HepG2 (cell line): ENCODE measurements around the gene TOR1AIP1. TPM values are rescaled to one million over a fixed set of nuclear protein-coding genes. Genes with fewer than 3 reads are reported as not detected.
A peak's percentile ranks its signal among the peaks of the same experiment; 100 is the strongest.

Experiments used
- AGO2 ChIP-seq: fragments of 200-400 bp; formaldehyde crosslinking; optimal IDR thresholded peaks from 2 replicates; pipeline ENCODE3; 2017; ENCODE audit warnings: mild to moderate bottlenecking, low read depth, low read length, moderate library complexity
- BRCA1 ChIP-seq: sonication (generic); formaldehyde crosslinking; IDR thresholded peaks from 2 replicates; pipeline ENCODE4 v1.4.0; 2020; ENCODE audit warnings: missing genetic modification reagents
- CHD4 ChIP-seq: fragments of 200-600 bp; sonication (generic); IDR thresholded peaks from 2 replicates; pipeline ENCODE4 v1.7.0; 2017; ENCODE audit warnings: mild to moderate bottlenecking, low read length, borderline replicate concordance
- EED ChIP-seq: sonication (generic); formaldehyde crosslinking; IDR thresholded peaks from 2 replicates; pipeline ENCODE4 v1.5.0; 2020; ENCODE audit warnings: mild to moderate bottlenecking, missing genetic modification reagents
- HNRNPLL ChIP-seq: fragments of 200-400 bp; formaldehyde crosslinking; IDR thresholded peaks from 2 replicates; pipeline ENCODE4 v1.6.1; 2017; ENCODE audit warnings: mild to moderate bottlenecking, low read depth, low read length; ENCODE audit not compliant: poor library complexity, severe bottlenecking
- KLF13 ChIP-seq: sonication (generic); formaldehyde crosslinking; IDR thresholded peaks from 2 replicates; pipeline ENCODE4 v1.4.0; 2020; ENCODE audit warnings: mild to moderate bottlenecking, missing genetic modification reagents
- MBNL3 ChIP-seq: fragments of 250-450 bp; sonication (Bioruptor Pico); conservative IDR thresholded peaks from 2 replicates; pipeline ENCODE4 v1.8.0; 2022; ENCODE audit warnings: mild to moderate bottlenecking, inconsistent platforms
- MTF1 ChIP-seq: sonication (generic); formaldehyde crosslinking; IDR thresholded peaks from 2 replicates; pipeline ENCODE4 v1.5.0; 2020; ENCODE audit warnings: missing genetic modification reagents
- MXI1 ChIP-seq: IDR thresholded peaks from 3 replicates; pipeline ENCODE4 v1.6.1; 2012; ENCODE audit warnings: low read depth, low read length, inconsistent platforms, borderline replicate concordance
- NCOA2 ChIP-seq: sonication (generic); formaldehyde crosslinking; IDR thresholded peaks from 2 replicates; pipeline ENCODE4 v1.8.0; 2022; ENCODE audit warnings: inconsistent platforms
- TBL1XR1 ChIP-seq: fragments of 150-350 bp; IDR thresholded peaks from 2 replicates; pipeline ENCODE4 v1.6.1; 2014; ENCODE audit warnings: borderline replicate concordance, low read length; ENCODE audit not compliant: partially characterized antibody
- TEAD2 ChIP-seq: sonication (generic); formaldehyde crosslinking; IDR thresholded peaks from 2 replicates; pipeline ENCODE4 v1.9.0; 2021; ENCODE audit warnings: missing genetic modification reagents
- TRAFD1 ChIP-seq: sonication (generic); formaldehyde crosslinking; IDR thresholded peaks from 2 replicates; pipeline ENCODE4 v1.5.1; 2020; ENCODE audit warnings: missing genetic modification reagents, mild to moderate bottlenecking, borderline replicate concordance
- ZBTB44 ChIP-seq: sonication (generic); formaldehyde crosslinking; IDR thresholded peaks from 2 replicates; pipeline ENCODE4 v1.4.0; 2020; ENCODE audit warnings: missing genetic modification reagents
- ZFP90 ChIP-seq: sonication (generic); formaldehyde crosslinking; IDR thresholded peaks from 2 replicates; pipeline ENCODE4 v1.8.0; 2022; ENCODE audit warnings: missing genetic modification reagents, mild to moderate bottlenecking, inconsistent platforms, borderline replicate concordance
- ZFP91 ChIP-seq: sonication (generic); formaldehyde crosslinking; IDR thresholded peaks from 2 replicates; pipeline ENCODE4 v1.9.0; 2022; ENCODE audit warnings: missing genetic modification reagents, mild to moderate bottlenecking, borderline replicate concordance
- ZKSCAN5 ChIP-seq: sonication (generic); formaldehyde crosslinking; IDR thresholded peaks from 2 replicates; pipeline ENCODE4 v1.5.1; 2020; ENCODE audit warnings: mild to moderate bottlenecking, missing genetic modification reagents
- ZNF275 ChIP-seq: sonication (generic); formaldehyde crosslinking; IDR thresholded peaks from 2 replicates; pipeline ENCODE4 v1.8.0; 2022; ENCODE audit warnings: missing genetic modification reagents, mild to moderate bottlenecking, inconsistent platforms, borderline replicate concordance
- ZNF550 ChIP-seq: sonication (generic); formaldehyde crosslinking; IDR thresholded peaks from 2 replicates; pipeline ENCODE4 v1.4.0; 2020; ENCODE audit warnings: mild to moderate bottlenecking, missing genetic modification reagents, borderline replicate concordance
- ZNF670 ChIP-seq: sonication (generic); formaldehyde crosslinking; IDR thresholded peaks from 2 replicates; pipeline ENCODE4 v1.8.0; 2022; ENCODE audit warnings: mild to moderate bottlenecking, missing genetic modification reagents, borderline replicate concordance
- ZNF768 ChIP-seq: sonication (generic); formaldehyde crosslinking; IDR thresholded peaks from 2 replicates; pipeline ENCODE4 v1.4.0; 2020; ENCODE audit warnings: missing genetic modification reagents
- ZSCAN22 ChIP-seq: sonication (generic); formaldehyde crosslinking; IDR thresholded peaks from 2 replicates; pipeline ENCODE4 v1.4.0; 2020; ENCODE audit warnings: mild to moderate bottlenecking, missing genetic modification reagents
- polyA plus RNA-seq, 8 experiments: library from polyadenylated mRNA; depleted of rRNA in 3 of 8; stranded (reverse) in 7 of 8; unstranded in 1 of 8; fragments of >200 nt; fragmentation: Illumina TruSeq in 4 of 8; extraction: Trizol in 4 of 8; gene quantifications; 2 replicates each; pipeline versions ENCODE4 v1.2.1 to v1.2.3, GENCODE V29; 2011 to 2016; ENCODE audit warnings: low read depth in 4 of 8, missing spikeins in 1 of 8, mixed read lengths in 1 of 8; ENCODE audit not compliant: insufficient read depth in 1 of 8
- total RNA-seq, 5 experiments: library from RNA; depleted of rRNA; stranded (reverse); fragments of >200 nt; fragmentation: Illumina TruSeq; extraction: Trizol; gene quantifications; 2 replicates each; pipeline ENCODE4 v1.2.3, GENCODE V29; 2016; ENCODE audit warnings: low read depth in 1 of 5

TOR1AIP1 gene
- total and polyA plus RNA-seq, 2 of the 13 experiments (the other 11 are each of a cell fraction or from before 2014, with no cell fraction given), result 15.6 to 29.0 TPM

- no peak for TF ChIP-seq CHD4
- peak; percentile 64; the same call in 1 of the 3 replicates for TF ChIP-seq MXI1
- peak; percentile 37; the same call in 1 of the 2 replicates for TF ChIP-seq KLF13 (CRISPR knock-in tag)
- TF ChIP-seq ZSCAN22 (CRISPR knock-in tag), result no peak; the same call in 1 of the 2 replicates
- peak; percentile 79; the same call in 1 of the 2 replicates for TF ChIP-seq ZFP90 (CRISPR knock-in tag)
- TF ChIP-seq TEAD2 (CRISPR knock-in tag), result no peak
- no peak for TF ChIP-seq MTF1 (CRISPR knock-in tag)
- TF ChIP-seq NCOA2 (CRISPR knock-in tag), result peak; percentile 36; the same call in 1 of the 2 replicates
- no peak for TF ChIP-seq ZNF275 (CRISPR knock-in tag)
- no peak for TF ChIP-seq ZBTB44
- TF ChIP-seq ZKSCAN5 (CRISPR knock-in tag), result peak; percentile 95
- TF ChIP-seq ZNF670, result peak; percentile 99
- TF ChIP-seq BRCA1 (CRISPR knock-in tag), result no peak; the same call in 1 of the 2 replicates
- peak; percentile 31; the same call in 1 of the 2 replicates for TF ChIP-seq ZNF768 (CRISPR knock-in tag)
- 0 out of 2 replicates have a peak, but pooled peaks have one; percentile 54 for TF ChIP-seq ZNF550 (CRISPR knock-in tag)
- peak; percentile 80 for TF ChIP-seq HNRNPLL
- no peak for TF ChIP-seq TRAFD1
- TF ChIP-seq AGO2, result peak; percentile 94
- no peak for TF ChIP-seq EED (CRISPR knock-in tag)
- no peak for TF ChIP-seq MBNL3 (CRISPR knock-in tag)
- peak; percentile 95 for TF ChIP-seq ZFP91 (CRISPR knock-in tag)
- peak; percentile 75 for TF ChIP-seq TBL1XR1
Observed at GRCh38 chr1:179882253-179883039, at the start of gene TOR1AIP1 (continued).
